ENCODE measurements around the gene DNMBP.

DNMBP gene, protein sequence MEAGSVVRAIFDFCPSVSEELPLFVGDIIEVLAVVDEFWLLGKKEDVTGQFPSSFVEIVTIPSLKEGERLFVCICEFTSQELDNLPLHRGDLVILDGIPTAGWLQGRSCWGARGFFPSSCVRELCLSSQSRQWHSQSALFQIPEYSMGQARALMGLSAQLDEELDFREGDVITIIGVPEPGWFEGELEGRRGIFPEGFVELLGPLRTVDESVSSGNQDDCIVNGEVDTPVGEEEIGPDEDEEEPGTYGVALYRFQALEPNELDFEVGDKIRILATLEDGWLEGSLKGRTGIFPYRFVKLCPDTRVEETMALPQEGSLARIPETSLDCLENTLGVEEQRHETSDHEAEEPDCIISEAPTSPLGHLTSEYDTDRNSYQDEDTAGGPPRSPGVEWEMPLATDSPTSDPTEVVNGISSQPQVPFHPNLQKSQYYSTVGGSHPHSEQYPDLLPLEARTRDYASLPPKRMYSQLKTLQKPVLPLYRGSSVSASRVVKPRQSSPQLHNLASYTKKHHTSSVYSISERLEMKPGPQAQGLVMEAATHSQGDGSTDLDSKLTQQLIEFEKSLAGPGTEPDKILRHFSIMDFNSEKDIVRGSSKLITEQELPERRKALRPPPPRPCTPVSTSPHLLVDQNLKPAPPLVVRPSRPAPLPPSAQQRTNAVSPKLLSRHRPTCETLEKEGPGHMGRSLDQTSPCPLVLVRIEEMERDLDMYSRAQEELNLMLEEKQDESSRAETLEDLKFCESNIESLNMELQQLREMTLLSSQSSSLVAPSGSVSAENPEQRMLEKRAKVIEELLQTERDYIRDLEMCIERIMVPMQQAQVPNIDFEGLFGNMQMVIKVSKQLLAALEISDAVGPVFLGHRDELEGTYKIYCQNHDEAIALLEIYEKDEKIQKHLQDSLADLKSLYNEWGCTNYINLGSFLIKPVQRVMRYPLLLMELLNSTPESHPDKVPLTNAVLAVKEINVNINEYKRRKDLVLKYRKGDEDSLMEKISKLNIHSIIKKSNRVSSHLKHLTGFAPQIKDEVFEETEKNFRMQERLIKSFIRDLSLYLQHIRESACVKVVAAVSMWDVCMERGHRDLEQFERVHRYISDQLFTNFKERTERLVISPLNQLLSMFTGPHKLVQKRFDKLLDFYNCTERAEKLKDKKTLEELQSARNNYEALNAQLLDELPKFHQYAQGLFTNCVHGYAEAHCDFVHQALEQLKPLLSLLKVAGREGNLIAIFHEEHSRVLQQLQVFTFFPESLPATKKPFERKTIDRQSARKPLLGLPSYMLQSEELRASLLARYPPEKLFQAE (N-terminal part only)

DNA sequence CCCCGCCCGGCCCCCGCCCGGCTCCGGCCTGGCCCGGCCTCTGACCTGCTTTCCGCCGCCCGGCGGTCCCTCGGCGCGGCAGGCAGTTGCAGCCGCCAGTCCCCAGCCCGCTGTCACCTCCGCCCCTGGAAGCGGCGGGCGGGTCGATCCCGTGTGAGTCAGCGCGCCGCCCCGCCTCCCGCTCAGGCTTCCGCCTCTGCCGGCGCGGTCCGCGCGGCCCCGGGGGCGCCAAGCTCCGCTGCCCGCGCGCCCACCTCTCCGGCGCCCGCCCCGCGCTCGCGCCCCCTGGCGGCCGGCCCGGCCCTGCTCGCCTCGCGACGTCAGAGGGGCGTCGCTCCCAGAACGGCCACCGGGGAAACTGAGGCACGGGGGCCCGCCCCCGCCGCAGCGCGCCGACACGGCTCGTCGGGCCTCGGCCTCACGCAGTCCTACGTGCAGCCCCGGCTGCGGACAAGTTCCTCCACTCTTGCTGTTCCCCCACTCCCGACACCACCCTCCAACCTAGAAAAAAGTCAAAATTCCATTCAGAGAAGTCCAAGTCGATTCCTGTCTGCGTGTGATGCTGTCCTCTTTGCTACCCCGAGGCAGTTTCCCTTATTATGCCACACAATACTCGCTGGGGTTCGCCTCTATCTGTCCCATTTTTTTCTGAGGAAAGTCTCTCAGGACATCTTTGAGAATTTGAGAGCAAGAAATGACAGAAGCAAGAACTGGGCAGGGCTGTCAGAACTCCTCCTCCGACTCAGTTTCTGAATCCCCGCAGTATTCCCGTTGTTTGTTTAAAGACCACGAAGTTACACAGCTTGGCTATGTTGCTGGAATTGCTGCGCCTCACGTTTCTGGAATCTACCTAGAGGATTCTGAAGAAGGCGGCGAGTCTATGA, at the start of gene DNMBP:
Gene DNMBP (minus strand): TSS at position 155 of the 884 bp plus-strand sequence. CDS start 37,823 bp downstream, outside the sequence.
- DNase-seq (ENCODE audit: low read depth in 2 of 2), result peak; percentile 61 to 65

DNA sequence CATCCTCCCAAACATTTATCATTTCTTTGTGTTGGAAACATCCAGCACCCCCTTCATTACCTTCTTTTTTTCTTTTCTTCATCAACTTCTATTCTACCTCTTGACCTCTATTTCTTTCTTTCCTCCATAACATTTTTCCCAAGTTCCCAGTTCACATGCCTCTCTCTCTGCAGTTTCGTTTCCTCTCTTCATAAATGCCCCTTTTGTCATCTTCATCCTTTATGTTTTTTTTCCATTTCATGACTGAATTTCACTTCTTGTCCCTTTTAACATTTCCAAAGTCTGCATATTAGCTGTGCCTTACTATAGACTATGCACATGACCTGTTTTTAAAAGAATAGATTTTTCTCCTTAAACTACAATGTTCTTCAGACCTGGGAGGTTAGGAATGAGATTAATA, 48.2 kb upstream of the DNMBP start:
- DNase-seq (ENCODE audit: low read depth in 2 of 2), result no peak

DNA sequence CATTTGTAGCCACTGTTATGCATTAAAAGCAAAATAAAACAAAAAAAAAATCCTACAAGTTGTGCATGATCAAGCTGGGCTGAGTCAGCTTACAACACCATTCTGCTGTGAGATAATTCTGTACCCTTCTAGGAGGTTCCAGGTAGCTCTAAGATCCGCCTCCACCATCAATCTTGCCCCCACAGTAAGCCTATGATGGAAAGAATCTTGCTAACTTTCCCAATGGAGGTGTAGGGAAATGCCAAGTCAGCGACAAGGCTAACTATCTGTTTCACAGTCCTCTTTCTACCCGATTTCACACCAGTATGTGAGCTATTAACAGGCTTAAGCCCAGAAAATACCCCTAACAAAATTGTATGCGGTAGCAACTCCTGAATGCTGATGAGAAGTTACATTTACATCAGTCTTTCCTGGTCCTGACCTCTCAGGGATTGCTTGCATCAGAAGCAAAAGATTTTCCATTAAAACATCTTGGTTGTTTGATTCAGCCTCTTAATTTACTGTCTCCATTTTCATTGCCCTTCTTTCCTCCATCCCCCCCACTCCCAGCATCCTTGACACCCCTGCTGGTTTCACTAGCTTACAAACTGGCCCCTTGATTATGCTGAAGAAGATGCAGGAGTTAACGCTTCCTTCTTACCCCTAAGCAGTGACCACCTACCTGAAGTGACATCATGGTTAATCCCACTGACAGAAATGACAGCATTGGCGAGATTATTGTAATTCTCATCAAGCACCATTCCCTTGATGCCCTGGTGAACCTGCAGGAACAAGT, 44.1 kb upstream of the DNMBP start:
- DNase-seq (ENCODE audit: low read depth in 2 of 2), result no peak

DNA sequence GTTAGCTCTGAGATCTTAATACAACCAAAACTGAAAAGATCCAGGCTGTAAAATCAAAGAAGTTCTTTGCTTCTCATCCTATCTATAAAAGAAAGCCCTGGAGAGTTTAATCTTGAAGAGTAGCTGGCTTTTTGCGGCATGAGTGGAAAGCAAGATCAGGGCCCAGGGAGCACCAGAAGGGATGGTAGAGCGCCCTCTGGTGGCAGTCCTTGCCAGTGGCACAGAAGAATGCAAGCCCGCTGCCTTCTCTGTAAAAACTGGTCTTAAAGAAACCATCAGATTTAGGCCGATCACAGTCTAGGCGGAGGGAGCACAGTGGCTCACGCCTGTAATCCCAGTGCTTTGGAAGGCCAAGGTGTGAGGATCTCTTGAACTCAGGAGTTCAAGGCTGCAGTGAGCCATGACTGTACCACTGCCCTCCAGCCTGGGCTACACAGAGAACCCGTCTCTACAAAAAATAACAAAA, 36.3 kb upstream of the DNMBP start:
- peak; percentile 57 to 67 for DNase-seq (ENCODE audit: low read depth in 2 of 2)

DNA sequence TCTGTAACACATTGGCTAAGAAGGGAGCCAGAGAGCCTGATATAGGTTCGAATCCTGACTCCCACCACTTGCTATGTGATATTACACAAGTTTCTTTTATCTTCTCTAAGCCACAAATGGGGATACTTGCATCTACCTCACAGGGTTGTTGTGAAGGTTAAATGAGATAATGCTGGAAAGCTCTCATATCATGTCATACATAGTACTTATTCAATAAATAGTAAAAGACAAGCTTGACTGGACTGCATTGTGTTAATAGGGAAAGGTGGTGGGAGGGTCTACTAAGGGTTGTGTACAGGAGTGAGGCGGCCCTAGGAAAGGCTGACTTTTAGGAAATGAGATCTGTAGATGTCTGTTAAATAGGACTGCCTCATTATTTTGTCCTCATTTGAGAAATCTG, 35.8 kb upstream of the DNMBP start:
- no peak for DNase-seq (ENCODE audit: low read depth in 2 of 2)

DNA sequence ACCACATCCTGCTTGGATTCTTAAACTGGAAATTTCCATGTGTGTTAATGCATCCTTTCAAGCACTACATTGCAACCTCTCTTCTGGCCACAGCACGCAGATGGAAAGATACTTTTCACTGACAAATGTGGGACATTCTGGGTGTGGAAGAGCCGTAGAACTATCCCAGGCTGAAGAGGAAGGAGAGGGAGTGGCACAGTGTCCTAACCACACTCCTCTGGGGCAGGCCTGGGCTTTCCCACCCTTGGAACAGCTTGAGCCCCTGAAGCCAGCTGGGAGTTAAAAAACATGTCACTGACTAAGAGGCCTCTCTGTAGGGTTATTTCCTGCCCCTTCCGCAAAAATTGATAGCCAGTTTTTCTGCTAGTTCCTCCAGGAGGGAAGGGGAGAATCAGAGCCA, 34.0 kb upstream of the DNMBP start:
- DNase-seq (ENCODE audit: low read depth in 2 of 2), result no peak

DNA sequence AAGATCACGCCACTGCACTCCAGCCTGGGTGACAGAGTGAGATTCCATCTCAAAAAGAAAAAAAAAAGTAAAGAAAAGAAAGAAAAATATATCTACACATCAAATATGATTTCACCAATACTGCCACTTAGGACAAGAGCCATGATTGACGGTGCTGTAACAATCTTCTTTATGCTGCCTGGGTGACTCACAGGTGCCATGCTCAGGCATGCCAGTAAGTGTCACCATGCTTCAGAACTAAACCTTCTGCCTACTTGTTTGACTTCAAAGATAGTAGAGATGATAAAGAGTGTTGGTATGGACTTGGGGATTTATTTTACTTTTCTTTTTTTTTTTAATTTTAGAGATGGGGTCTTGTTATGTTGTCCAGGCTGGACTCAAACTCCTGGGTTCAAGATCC, 33.6 kb upstream of the DNMBP start:
- DNase-seq (ENCODE audit: low read depth in 2 of 2), result no peak

DNA sequence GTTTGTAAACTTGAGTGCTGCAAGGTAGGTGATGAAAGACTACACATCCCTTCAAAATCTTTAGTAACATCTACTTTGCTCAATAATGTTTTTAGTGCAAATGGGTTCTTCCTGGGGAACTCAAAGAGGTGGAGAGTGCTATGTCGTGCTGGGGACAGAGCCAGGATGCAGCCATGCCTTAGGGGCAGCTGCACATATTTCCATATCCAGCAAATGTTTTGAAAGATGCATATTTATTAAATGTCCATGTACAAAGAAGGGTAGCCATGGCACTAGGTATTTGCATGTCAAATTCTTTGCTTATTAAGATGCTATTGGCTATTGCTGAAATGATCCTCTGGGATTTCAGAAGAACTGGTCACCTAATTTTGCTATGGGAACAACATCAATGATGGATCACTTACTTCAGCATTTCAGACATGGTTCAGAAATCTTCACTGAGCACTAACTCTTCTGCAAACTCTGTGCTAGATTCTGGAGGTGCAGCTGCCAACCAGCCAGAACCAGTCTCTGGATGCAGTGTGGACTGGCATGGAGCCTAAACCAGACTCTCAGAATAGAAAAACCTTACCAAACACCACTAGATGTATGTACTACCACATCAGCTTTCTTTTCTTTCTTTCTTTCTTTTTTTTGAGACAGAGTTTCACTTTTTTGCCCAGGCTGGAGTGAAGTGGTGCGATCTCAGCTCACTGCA, 31.7 kb upstream of the DNMBP start:
- no peak for DNase-seq (ENCODE audit: low read depth in 2 of 2)

DNA sequence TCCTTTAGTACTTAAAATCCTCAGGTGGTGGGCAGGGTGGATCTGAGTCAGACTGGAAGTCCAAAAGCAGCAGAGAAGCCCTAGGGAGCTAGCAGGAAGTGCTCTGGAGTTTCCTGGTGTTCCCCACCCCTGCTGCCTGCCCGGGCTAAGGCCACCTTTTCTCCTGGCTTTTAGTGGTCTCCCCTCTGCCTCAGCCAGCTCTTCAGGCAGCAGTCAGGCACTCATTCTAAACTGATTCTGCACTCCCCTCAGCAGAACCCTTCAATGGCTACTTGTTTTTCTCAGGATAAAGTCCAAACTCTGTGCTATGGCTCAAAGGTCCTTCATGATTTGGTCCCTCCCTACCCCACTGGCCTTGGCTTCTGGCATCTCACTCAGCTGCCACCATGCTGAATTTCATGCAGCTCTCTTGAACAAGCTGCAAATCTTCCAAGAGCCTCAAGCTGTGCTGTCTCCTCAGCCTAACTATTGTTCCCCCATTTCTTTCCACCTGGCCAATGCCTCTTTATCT, 28.9 kb upstream of the DNMBP start:
- DNase-seq (ENCODE audit: low read depth in 2 of 2), result no peak

DNA sequence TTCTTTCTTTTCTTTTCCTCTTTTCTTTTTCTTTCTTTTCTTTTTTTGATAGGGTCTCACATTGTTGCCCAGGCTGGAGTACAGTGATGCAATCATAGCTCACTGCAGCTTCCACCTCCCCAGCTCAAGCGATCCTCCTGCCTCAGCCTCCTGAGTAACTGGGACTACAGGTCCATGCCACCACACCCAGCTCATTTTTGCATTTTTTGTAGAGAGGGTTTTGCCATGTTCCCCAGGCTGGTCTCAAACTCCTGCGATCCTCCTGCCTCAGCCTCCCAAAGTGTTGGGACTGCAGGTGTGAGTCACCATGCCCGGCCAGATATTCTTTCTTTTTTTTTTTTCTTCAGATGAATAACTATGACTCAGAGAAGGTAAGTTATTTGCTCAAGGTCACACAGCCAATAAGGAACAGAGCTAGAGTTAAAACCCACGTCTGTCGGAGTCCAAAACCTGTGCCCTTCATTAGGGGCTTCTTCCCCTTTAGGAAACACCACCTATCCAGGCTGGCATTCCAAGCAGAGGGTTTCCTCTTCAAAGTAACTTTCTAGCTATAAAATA, 28.1 kb upstream of the DNMBP start:
- no peak for DNase-seq (ENCODE audit: low read depth in 2 of 2)

DNA sequence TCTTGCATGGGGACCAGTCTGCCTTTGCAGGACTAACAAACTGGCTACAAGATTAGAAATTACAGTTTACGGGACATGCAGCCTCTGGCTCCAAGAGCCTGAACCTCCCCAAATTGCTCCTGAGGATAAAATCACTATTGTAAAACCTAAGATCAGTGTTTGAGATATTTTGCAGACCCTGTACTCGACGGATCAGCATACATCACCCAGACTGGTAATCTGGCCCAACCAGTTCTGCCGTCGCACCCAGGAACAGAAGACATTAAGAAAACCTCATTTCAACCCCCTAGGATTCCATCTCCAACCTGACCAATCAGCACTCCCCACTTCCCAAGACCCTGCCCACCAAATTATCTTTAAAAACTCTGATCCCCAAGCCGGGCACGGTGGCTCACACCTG, 27.1 kb upstream of the DNMBP start:
- DNase-seq (ENCODE audit: low read depth in 2 of 2), result no peak

DNA sequence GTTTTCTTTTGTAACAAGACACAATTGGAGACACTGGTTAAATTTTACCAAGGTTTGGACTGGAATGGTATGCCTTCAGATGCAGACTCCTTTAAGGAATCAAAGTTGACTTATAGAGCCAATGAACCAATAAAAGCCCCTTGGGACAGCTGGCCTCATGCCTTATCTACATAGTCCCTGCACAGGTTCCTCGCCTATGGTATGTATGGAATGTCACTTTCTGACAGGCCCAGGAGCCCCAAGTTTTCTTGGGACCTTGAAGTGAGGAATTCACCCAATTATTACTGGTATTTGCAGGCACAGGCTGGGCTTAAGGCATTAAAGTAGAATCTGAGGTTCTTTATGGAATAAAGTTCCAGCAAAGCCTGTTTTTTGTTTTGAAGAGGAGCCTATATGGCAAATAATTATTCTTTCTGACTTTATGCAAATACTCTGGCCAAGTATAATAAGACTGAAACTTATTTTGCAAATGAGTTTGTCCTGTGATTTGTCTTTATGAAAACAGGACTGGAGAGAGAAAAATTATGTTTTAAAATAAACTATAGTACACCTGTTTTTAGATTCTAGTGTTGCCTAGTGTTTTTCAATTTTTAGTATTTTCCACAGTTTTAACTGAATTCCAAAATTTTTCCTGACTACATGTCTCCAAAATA, 24.1 kb upstream of the DNMBP start:
- DNase-seq (ENCODE audit: low read depth in 2 of 2), result no peak

DNA sequence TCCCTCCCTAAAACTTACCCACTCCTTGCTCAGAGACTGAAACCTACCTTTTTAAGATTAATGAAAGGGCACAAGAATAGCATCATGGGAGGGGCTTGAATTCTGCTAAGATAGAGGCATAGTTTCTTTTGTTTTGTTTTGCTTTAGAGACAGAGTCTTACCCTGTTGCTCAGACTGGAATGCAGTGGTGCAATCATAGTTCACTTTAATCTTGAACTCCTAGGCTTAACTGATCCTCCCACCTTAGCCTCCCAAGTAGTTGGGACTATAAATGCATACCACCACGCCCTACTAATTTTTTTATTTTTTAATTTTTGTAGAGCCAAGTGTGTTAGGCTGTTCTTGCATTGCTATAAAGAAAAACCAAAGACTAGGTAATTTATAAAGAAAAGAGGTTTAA, 17.7 kb upstream of the DNMBP start:
- no peak for DNase-seq (ENCODE audit: low read depth in 2 of 2)

DNA sequence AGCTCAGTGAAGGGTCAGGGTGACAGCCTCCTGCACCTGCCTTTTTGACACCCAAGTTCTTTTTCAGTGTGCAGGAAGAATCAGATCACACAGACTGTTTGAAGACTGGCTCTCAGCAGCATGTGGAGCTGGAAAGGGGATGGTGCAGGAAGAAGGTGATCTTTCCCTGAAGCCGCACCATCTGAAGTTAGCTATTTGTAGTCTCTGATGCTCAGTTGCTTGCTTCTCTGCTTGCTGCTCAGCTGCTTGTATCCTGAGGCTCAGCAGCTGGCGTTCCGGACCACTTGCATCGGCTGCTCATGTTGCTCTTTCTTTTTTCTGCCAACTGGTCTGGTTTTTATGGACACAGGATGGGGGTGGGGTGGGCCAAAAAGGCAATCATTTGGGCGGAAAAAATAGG, 15.8 kb upstream of the DNMBP start:
- no peak for DNase-seq (ENCODE audit: low read depth in 2 of 2)

DNA sequence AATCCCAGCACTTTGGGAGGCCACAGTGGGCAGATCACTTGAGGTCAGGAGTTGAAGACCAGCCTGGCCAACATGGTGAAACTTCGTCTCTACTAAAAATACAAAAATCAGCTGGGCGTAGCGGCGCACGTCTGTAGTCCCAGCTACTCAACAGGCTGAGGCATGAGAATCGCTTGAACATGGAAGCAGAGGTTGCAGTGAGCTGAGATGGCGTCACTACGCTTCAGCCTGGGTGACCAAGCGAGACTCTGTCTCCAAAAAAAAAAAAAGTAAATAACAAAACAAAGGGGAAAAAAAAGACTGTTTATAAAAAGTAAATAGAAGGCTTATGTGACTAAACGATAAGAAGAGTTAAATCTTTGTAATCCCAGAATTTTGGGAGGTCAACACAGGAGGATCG, 15.0 kb upstream of the DNMBP start:
- no peak for DNase-seq (ENCODE audit: low read depth in 2 of 2)

DNA sequence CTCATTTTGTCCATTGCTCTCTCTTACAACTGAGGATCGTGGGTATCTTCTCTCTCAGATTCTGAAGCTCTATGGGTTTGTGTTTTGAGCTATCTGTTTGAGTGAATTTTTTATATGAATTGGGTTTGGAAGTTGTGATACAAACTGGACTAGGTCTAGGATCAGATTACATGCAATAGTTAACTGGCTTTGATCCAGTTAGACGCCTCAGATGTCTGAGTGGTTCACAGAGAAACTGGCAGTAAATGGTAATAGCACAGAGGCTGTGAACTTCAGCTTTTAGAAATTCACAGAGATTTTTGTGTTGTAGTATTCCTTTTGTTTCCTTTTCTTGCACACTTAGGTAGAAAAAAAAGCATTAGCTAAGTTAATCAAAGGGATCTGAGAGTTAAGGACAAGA, 12.7 kb upstream of the DNMBP start:
- DNase-seq (ENCODE audit: low read depth in 2 of 2), result no peak

DNA sequence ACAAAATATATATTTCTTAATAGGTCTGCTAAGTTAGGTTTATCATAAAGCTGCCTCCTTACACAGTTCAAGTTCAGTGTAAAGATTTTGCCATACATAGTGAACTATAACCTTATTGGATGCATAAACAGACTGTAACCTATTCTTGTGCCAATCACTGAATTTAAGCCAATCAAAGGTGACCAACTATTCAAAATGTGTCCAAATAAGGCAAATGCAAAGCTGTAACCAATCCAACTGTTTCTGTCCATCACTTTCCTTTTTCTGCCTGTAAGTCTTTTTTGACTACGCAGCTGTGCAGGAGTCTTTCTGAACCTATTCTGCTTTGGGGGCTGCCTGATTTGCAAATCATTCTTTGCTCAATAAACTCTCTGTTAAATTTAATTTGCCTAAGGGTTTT, 11.6 kb upstream of the DNMBP start:
- DNase-seq (ENCODE audit: low read depth in 2 of 2), result no peak

DNA sequence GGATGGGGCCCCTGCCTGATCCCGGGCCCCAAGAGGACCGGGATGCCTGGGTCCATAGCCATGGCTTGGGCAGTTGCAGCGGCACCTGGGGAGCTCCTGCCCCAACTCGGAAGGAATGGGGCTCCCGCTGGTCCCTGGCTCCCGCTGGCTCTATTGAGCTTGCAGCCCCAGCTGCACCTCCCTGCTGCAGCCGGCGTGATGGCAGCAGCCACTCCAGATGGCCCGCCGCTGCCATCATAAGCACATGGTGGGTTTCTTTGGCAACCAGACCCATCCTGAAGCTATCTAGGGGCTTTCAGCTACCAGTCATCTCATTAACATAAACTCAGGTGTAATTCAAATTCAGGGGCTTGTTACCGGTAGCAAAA, 11.1 kb upstream of the DNMBP start:
- no peak for DNase-seq (ENCODE audit: low read depth in 2 of 2)

All from fibroblast of skin of left quadriceps (primary cell).